ENCODE measurements around the gene HEATR9.

DNA sequence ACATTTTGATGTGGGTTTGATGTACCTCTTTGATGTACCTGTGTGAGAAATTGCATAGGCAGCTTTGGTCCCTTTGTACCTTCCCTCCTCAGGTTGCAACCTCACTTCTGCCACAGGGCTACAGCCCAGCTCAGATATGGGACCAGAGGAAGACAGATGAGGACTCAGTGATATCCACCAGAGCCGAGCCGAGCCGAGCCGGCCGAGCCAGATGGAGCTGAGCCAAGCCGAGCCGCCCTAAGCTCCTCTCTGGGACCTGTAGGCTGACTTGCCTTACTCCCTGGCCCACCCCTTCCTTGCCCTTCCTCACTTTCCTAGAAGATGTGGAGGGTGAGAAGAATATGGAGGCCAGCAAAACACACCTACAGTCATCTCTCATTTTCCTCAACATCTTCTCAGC, 3.8 kb downstream of the HEATR9 start:
- no peak for TF ChIP-seq CTCF (IDR thresholded peaks at IDR 0.05; ENCODE audit: insufficient read depth, low read length, poor library complexity, severe bottlenecking)
- TF ChIP-seq EZH2phosphoT487 (conservative IDR thresholded peaks at IDR 0.05; ENCODE audit: low read length) = no peak
